Ovary (tissue), 3 donors: ENCODE data around the gene ADNP2.

Experiments
- POLR2A ChIP-seq: fragments of 450-650 bp; IDR thresholded peaks from one replicate; pipeline ENCODE4 v1.6.1; 2017; ENCODE audit warnings: antibody characterized with exemption, mild to moderate bottlenecking, moderate library complexity
- TF ChIP-seq, protein P1 (sequence below), 3 donors: fragments of 450-650 bp in 2 of 3; fragments of 200-600 bp in 1 of 3; IDR thresholded peaks; one replicate each; pipeline versions ENCODE4 v1.5.1 to v1.8.0; 2016 to 2022; ENCODE audit warnings: antibody characterized with exemption in 3 of 3, mild to moderate bottlenecking in 1 of 3
- donor health status: DM: no; HTN: no; CAD: no.

DNA sequence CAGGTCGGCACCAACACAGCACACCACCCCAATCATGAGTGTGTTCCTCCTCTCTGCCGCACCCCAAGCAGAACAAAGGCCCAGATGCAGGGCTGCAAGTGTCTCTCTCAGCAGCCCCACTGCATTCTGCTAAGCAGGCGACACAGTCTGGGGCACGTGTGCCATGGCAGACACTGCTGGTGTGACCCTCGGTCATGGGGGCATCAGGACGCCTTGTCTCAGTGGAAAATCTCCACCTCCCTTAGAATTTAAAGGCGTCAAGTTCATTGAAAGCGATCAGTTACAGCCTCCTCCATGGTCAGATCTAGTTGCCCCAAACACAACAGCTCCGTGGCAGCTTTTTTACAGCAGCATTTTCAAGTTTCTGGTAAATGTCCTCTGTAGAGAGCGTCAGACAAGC, 57.2 kb downstream of the ADNP2 start:
- TF ChIP-seq, protein P1, sequence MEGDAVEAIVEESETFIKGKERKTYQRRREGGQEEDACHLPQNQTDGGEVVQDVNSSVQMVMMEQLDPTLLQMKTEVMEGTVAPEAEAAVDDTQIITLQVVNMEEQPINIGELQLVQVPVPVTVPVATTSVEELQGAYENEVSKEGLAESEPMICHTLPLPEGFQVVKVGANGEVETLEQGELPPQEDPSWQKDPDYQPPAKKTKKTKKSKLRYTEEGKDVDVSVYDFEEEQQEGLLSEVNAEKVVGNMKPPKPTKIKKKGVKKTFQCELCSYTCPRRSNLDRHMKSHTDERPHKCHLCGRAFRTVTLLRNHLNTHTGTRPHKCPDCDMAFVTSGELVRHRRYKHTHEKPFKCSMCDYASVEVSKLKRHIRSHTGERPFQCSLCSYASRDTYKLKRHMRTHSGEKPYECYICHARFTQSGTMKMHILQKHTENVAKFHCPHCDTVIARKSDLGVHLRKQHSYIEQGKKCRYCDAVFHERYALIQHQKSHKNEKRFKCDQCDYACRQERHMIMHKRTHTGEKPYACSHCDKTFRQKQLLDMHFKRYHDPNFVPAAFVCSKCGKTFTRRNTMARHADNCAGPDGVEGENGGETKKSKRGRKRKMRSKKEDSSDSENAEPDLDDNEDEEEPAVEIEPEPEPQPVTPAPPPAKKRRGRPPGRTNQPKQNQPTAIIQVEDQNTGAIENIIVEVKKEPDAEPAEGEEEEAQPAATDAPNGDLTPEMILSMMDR (IDR thresholded peaks at IDR 0.05) = no peak
- no peak for TF ChIP-seq POLR2A
